Stimulated activated CD4-positive, alpha-beta T cell treated with anti-CD3 and anti-CD28 coated beads, Interleukin-4, amount 100 ng/mL, for 1 hour (primary cell): ENCODE results near the gene KIF5B.
A peak's percentile ranks its signal among the peaks of the same experiment; 100 is the strongest.
"Not testable (repeated sequence)": the region's sequence is repeated elsewhere in the genome, so short reads cannot be mapped to it uniquely, and the experiment has no call there.

Experiments used
- DNase-seq: peaks from one replicate; pipeline ENCODE4 v3.0.0-alpha.2; 2020

KIF5B gene

DNA sequence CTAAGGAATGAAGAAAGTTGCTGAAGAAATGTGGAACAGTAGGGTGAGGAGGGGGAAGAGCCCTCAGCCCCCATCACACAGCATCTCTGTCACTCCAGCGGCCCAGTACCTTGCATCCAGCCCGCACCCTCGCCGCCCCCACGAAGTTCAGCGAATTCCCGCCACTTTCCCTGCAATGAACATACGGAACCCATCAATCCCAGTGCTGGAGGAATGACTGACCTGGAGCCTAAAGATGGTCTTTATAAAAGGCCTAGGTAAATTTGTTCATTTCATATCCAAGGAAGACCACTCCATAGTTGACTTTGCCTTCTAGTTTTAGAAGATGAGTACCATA lies 779 bp upstream of the KIF5B start:
- DNase-seq, result no peak

DNA sequence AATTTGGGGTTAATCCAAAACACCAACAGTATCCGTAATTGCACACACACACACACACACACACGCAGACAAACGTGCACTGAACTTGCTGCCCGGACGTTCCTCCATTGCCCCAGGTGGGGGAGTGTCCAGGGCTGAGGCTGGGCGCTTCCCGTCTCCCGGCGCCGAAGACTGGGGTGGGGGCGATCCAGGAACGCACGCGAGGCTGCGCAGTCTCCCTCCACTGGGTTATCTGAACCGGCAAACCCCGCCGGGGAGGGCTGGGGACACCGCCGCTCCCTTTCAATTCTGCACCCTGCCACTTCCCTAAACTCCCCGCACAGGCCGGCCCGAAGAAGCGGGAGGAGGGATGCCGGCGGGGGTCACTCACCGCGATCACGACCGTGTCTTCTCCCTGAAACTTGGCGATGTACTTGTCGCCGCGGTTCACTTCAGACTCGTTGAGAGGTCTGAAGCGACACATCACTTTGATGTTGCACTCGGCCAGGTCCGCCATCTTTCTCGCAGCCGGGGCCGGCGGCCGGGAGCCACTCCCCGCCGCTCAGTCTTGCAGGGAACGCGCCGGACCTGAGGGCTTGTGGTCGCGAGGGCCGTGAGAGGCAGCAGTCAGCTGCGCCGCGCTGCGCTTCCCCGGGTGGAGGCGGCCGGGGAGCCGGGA lies 618 bp downstream of the KIF5B start:
- DNase-seq, result peak; percentile 59

DNA sequence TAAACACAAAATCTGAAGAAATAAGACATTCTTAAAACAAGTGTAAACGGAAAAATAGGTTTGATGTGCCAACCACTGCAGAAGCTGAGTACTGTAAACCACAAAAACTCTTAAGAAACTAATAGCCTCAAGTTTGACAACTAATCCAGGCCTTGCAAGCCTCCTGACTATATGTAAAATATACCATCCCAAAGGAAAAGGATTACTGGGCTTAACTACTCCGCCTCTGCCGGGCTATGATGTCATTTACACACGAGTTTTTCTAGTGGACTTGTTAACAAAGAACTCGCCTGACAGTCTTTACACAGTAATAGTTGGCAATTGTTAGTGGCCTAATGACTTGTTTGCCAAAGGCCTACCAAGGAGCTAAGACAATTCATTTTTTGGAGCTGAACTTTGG lies 2.1 kb downstream of the KIF5B start:
- no peak for DNase-seq

DNA sequence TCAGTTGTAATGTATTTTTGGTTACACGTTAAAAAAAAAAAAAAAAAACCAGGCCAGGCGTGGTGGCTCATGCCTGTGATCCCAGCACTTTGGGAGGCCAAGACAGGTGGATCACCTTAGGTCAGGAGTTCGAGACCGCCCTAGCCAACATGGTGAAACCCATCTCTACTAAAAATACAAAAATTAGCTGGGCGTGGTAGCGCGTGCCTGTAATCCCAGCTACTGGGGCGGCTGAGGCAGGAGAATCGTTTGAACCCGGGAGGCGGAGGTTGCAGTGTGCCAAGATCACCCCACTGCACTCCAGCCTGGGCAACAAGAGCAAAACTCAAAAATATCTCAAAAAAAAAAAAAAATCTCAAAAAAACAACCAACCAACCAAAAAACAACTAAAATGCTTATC lies 2.8 kb downstream of the KIF5B start:
- not testable (repeated sequence) for DNase-seq

DNA sequence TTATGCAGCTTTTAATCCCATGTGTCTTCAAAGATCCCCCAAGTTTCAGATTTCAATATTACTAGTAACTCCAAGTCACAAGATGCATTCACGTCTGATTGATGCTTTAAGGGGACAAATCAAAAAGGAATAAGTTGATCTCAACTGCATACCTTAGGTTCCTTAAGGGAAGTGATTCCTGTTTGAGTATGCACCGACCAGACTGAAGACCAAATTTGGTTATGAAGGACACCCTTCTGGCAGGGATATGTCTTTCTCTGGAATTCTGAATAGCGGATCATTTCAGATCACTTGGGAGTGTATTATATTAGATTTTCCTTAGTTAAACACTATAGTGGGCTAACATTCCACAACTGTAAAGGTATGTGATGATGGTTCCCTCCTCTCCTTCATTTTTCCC lies 4.3 kb downstream of the KIF5B start:
- DNase-seq, result no peak

DNA sequence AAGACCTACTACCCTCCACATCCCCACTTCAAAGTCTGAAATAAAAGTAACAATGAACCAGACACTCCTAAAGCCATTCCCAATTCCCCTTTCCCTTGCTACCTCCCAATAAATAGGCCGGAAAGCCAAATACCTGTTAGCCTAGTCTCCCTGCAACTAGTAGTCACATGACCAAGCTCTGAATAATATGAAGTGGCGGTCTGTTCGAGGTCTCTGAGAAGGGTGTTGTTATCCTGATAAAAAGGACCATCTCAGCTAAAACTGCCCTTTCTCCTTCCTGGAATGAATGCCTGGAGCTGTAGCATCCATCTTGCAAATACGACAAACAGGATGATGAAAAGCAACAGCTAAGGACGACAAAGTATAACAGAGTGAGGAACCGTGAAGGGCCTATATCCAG lies 6.0 kb downstream of the KIF5B start:
- no peak for DNase-seq

DNA sequence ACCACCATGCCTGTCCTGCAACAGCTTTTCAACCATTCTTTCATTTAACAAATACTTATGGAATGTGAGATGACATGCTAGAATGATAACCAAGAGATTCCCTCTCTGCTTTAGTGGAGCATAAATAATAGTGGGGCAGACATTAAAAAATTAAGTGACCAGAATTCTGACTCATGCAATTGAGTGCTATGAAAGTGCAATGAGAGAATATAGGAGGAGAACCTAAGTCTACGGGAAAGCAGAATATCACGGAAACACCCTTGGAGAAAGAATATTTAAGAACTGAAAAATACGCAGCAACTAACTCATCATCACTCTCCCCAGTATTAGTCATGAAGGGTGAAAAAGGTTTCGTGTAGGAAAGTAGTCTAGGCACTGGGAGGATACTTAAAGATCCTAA lies 7.1 kb downstream of the KIF5B start:
- DNase-seq, result no peak

DNA sequence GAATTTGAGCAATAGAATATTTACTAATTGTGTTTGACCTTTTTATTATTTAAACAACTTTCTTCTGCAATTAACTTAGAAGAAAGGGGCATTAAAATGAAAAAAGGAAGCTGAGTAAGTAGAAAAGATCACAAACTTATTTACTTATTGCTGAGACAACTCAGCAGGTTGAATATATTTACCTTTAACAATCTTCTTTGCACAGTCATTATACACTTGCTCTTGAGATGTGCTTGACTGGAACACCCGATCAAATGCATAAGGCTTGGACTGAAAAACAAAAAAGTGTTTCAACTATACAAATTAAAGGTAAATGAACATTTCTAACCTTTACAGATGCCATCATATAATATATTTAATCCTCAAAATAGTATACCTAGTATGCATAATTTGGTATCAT lies 7.9 kb downstream of the KIF5B start:
- no peak for DNase-seq

DNA sequence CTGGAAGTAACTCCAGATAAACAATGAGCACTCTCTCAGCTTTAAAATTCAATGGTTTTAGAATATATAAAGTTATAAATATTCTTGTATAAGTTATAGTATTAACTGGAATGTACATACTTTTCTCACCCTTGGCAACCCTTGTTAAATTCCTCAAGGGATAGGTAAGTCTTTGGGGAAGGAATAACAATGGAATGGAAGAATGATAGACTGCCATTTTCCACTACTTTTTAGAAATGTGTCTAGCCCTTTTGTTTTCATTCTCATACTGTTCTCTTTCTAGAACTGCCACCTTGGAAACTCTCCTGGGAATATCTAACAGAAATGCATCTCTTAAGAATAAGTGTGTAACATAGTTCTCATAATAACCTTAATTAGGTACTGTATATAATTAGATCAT lies 8.3 kb downstream of the KIF5B start:
- DNase-seq, result no peak

DNA sequence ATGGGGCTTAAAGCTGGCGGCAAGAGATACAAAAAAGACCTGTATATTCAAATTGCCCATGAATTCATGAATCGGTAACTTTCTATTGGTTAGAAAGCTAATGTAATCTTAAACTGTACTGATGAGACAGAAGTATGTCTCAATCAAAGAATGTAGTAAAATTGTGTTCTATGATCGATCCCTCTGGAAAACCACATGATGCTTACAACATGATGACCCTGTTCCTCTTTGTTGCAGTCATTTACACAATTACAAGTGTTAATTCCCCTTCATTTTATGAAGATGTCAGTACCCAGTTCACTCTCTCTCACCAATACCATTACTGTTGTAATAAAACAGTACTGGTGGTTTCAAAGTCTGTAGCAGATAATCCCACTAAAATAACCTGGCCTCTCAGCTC lies 10.1 kb downstream of the KIF5B start:
- no peak for DNase-seq

DNA sequence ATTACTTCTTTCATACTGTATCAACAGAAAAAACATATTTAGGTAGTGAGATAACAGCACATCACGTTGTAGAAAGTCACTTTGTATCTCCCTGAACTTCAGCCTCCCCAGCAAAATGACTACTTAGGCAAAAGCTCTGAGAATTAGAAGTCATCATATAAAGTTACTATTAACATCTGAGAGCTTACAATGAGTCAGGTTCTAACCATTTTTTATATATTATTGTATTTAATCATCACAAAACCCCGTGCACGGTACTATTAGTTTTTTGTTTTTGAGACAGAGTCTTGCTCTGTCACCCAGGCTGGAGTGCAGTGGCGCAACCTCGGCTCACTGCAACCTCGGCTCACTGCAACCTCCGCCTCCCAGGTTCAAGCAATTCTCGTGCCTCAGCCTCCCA lies 13.5 kb downstream of the KIF5B start:
- DNase-seq, result not testable (repeated sequence)

DNA sequence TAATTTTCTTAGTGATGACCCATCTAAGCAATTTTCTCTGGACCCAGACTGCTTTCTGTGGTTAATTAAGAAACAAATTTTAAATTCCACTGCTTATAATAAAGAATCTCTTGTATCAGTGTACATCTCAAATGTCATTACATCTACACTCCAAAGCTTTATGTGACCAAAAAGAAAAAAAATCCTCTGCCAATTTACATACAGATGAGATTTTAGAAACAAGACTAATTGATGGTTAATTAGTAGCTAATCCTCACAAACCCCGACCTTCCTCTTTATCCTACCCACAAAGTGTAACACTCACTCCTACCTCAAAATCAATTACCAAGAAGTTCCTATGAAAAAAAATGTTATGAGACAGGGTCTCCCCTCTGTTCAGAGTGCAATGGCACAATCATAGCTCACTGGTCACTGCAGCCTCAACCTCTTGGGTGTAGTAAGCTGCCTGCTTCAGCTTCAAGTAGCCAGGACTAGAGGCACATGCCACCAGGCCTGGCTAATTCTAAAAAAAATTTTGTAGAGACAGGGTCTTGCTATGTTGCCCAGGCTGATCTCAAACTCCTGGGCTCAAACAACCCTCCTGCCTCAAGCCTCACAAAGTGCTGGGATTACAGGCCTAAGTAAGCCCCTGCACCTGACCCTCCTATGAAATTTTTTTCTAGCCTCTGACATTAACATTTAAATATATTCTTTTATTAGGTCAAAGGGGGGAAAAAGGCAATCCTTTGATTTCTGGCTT lies 14.8 kb downstream of the KIF5B start:
- DNase-seq, result no peak

DNA sequence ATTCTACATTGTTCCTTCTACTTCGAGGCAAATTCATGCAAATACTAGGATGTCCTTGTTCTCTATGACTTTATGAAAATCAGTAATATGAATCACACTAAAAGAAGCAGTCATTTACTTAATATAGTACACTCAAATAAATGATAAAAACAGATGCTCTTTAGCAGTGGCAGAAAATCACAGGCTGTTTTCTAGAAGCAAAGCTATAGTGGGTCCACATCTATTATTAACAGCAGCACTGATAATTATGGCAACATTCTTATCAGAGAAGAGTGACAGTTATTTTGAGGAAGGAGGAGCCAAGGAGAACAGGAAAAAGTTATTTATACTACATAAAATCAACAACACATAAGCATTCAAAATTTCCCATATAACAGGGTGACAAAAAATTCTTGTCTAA lies 16.5 kb downstream of the KIF5B start:
- no peak for DNase-seq

DNA sequence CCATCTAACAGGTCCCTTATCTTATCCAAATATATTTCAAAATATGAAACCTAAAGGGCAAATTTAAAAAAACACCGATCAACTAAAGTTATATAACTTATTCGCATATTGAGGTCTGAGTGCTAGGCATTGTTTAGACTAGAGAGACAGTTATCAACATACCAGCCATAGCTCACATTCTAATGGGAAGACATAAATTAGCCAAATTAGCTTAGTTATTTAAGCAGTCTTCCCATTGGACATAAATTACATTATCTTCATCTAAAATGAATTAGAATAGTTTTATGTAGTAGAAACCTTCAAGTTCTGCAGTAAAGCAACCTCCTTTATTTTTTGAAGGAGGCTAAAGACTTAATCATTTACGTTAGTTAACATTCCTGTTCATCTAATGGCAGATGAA lies 17.4 kb downstream of the KIF5B start:
- no peak for DNase-seq

DNA sequence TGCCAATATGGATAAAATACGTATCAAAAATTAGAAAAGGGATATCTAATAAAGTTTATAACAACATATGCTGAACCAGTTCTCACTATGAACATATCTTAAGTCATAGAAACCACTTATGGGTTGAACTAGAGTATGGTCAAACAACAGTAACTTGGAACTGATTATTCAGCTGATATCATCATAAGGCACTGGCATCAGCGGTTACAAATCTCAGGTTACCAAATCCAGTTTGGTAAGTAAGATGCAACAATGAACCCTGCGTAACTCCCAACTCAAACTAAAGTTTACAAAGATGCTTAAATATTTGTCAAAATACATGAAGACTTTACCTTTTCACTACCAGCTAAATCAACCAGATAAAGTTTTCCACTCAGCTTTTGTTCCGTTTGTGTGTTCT lies 19.3 kb downstream of the KIF5B start:
- DNase-seq, result no peak

DNA sequence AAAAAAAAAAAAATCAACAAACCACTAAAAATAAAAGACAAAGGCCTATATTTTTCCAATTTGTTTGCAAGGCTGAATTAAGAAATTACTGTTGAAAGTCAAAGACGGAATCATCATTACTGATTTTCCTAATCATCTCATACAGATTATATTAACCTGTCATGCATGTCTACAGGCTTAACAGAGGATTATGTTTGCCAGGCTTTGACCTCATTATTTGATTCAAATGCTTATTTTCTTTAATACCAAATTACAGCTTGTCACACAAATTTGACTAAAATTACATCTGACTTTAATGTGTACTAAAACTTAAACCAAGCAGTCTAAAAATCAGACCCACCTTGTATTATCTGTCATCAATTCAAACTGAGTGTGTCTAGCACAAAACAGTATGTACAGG lies 21.2 kb downstream of the KIF5B start:
- DNase-seq, result no peak

DNA sequence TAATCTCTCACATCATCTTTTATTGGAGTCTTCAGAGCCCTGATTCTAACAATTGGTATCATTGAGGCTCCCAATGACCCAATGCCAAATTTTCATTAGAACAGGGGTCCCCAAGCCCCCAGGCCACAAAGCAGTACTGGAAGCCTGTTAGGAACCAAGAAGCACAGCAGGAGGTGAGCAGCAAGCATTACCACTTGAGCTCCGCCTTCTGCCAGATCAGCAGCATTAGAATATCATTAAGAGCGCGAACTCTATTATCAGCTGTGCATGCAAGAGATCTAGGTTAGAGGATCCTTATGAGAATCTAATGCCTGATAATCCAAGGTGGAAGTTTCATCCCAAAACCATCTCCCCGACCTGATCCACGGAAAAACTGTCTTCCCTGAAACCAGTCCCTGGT lies 23.1 kb downstream of the KIF5B start:
- no peak for DNase-seq

DNA sequence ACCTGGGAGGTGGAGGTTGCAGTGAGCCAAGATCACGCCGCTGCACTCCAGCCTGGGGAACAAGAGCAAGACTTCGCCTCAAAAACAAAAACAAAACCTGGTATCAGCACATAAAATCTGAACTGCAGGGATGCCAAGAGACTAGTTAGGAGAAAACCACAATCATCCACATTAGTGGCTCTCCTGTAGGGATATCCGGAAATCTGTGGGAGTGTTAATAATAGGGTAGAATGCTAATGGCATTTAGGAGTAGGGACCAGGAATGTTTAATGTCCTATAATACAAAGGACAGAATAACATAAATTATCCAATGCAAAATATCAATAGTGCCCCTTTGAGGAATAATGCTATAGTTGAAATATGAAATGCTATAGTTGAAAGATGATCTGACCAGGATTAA lies 24.3 kb downstream of the KIF5B start:
- no peak for DNase-seq

DNA sequence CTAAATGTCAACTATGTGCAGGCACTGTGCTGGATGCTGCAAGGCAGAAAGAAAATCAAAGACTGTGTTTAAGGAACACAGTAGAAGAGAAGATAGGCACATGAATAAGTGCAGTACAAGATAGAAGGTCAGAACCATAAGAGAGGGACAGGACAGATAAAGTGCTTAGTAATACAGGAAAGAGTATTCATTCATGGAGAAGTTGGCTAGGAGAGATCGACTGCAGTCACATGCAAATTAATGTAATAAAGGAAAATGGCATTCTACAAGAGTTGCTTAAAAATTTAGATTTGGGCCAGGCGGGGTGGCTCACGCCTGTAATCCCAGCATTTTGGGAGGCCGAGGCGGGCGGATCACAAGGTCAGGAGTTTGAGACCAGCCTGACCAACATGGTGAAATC lies 24.8 kb downstream of the KIF5B start:
- no peak for DNase-seq

DNA sequence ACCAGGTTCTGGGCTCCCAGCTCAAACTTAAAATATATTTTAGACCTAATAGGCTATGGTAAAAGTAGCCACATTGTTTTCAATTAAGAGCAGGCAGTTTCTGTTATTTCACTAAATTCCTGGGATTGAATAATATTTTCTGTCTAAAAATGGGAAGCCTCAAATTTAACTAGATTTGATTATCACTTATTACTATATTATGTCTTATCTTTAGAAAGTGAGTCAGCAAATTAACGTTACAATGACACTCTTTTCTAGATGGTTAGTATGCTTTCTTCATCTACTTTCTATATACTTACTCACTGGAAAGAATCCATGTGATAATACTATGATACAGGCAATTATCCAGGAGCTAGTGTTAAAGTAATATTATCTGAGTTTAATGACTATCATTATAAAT lies 27.5 kb downstream of the KIF5B start:
- no peak for DNase-seq

DNA sequence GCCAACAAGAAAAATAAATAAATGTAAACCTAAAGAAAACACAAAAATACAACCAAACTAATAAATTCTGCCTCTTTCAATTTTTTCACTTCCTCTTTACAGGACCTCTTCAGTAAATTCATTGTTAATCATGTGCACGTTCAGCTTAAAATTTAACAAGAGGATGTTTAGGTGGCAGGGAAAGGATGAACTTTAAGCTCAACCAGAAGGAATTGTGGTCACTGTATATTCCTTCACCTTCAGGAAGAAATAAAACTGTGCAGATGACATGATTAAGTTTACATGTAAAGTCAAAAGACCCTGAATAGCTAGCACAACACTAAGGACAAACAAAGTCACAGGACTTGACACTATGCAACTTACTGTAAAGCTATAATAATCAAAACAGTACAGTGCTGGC lies 33.0 kb downstream of the KIF5B start:
- no peak for DNase-seq

DNA sequence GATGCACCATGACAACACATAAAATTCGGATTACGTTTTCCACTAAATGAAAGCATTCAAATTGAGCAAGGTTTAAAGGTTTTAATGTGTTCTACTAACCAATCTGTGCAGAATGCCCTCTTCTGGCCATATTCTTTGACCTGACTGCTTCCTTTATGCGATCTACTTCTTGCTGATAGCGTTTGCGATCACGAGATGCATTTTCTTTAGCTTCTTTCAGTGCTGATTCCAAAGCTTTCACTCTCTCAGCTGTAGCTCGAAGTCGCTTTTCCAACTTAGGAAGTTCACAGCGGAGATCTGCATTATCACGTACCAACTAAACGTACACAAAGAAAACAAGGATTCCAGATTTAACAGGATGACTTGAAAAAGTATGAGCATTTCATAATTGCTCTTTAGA lies 39.2 kb downstream of the KIF5B start:
- no peak for DNase-seq

DNA sequence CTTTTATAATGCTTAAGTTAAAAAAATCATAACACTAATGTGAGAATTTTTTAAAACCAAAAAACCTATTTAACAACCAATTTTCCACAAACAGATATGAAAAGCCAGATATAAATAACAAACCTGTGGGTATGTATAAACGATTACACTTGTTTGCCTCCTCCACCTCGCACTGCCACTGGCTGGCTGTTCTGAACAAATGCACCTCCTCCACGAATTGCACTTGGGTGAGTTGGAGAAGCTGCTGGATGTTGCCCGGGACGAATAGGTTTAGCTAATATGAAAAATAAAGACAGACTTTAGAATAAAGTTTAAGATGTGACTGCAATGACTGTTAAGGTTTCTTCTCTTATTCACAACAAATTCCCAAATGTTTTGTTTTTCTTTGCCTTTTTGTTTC lies 40.8 kb downstream of the KIF5B start:
- no peak for DNase-seq

DNA sequence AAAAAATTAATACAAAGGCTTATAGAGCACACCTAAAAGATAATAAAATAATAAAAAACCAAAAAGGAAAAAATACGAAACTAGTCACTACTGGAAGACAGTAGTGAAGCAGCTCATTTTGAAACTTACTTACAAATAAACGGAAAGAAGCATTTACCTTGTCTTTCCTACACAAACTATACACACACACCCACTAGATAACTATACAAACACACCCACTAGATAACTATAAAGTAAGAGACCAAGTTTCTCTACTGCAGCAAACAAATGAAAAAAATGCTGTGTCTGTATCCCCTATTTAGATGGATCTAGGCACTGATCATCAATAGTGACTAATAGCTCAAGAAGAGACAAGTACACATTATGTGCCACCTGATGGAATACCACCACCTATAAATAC lies 49.2 kb downstream of the KIF5B start:
- no peak for DNase-seq

DNA sequence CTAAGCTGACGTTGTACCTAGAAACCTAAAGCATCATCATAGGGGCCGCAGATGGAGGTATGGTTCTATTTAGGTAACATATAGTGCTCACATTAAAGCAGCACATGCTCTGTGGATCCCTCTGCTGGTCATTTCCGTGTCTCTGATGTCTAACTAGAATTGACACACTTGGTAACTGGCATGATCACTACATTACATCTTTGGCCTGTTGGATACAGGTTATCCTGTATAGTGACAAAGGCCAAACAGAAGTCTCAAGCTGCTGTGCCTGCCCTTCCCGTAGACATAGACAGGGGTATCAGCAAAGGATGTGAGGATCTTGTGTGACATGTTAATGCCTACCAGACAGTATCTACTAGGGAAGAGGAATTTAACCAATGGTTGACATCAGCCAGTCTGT lies 51.2 kb downstream of the KIF5B start:
- no peak for DNase-seq
